ENCODE measurements around the gene ACAA1. TPM values are rescaled to one million over a fixed set of nuclear protein-coding genes. Genes with fewer than 3 reads are reported as not detected.

Gene ACAA1
- total and polyA plus RNA-seq, 9 donors = 11.7 to 35.8 (median 33.5) TPM

DNA sequence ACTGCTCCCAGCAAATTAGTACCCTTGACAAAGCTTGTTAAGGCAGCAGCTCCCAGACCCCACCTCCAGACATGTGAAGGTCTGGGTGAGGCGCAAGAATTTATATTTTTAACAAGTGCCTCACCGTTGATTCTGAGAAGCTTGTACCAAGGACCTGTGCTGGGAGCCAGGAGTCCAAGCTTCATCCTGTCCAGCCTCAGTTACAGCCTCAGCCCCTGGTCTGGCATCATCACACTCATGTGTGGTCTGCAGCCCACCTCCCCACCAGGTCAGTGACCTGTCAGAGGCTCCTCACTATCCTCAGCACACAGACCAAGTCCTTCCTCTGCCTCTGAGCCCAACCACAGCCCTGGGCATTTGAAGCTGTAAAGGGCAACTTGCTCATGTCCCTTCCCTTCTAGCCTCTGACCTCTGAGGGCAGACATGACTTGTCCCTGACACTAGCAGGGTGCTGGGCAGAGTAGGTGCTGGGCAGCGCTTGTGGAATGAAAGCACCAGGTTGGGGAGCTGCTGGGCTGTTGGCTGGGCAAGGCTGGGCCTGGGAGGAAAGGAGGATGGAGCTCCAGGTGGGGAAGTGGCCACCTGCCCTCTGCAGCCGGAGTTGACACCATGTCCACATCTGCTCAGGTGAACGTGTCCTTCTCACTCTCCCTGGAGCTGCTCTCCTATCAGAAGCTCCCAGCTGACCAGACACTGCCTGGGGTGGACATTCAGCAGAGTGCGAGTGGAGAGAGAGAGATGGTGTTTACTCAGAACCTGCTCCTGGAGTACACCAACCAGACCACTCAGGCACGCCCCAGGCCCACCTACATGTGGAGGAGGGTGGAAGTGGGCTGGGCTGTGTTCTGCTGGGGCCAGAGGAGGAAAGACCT lies 16.9 kb downstream of the ACAA1 start:
- Histone ChIP-seq H3K4me3 (ENCODE audit: low read length) (no peak overlapping the region), H3K27ac (ENCODE audit: low read length) (no peak overlapping the region), H3K9me3 (replicated peaks; ENCODE audit: control insufficient read depth, low read depth, low read length) (no peaks in the 10 kb centered on the region), H3K36me3 (ENCODE audit: control insufficient read depth, insufficient read depth, low read length) (peaks cover 41% of the 10 kb centered on the region), H3K27me3 (ENCODE audit: control insufficient read depth, insufficient read depth, low read length) (peaks cover 2% of the 10 kb centered on the region), H3K4me1 (ENCODE audit: control insufficient read depth, insufficient read depth, low read length) (no peaks in the 10 kb centered on the region)
- no peak for DNase-seq
- 89% methylated on average over 1 of the region's 7 CpGs for WGBS (ENCODE audit: insufficient coverage)

DNA sequence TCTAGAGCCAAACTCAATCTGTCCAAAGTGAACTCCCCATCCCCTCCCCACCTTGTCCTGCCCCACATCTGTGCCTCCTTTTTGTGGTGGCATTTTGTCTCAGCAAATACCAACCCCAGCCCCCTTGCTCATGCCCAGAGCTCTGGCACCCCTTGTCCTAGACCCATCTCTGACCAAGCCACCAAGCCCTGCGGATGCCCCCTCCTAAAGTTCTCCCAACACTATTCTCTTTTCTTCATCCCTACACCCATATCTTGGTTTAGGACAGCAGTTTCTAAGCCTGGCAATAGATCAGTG lies 17.7 kb downstream of the ACAA1 start:
- H3K27ac ChIP-seq (ENCODE audit: low read length) = no peak overlapping the region
- H3K27me3 ChIP-seq (ENCODE audit: control insufficient read depth, insufficient read depth, low read length) = peaks cover 2% of the 10 kb centered on the region
- WGBS (ENCODE audit: insufficient coverage) = 100% methylated on average over 1 of the region's 1 CpG
- H3K9me3 ChIP-seq (replicated peaks; ENCODE audit: control insufficient read depth, low read depth, low read length) = no peaks in the 10 kb centered on the region
- H3K36me3 ChIP-seq (ENCODE audit: control insufficient read depth, insufficient read depth, low read length) = peaks cover 38% of the 10 kb centered on the region
- no peak overlapping the region for H3K4me3 ChIP-seq (ENCODE audit: low read length)
- no peak for DNase-seq
- no peaks in the 10 kb centered on the region for H3K4me1 ChIP-seq (ENCODE audit: control insufficient read depth, insufficient read depth, low read length)

DNA sequence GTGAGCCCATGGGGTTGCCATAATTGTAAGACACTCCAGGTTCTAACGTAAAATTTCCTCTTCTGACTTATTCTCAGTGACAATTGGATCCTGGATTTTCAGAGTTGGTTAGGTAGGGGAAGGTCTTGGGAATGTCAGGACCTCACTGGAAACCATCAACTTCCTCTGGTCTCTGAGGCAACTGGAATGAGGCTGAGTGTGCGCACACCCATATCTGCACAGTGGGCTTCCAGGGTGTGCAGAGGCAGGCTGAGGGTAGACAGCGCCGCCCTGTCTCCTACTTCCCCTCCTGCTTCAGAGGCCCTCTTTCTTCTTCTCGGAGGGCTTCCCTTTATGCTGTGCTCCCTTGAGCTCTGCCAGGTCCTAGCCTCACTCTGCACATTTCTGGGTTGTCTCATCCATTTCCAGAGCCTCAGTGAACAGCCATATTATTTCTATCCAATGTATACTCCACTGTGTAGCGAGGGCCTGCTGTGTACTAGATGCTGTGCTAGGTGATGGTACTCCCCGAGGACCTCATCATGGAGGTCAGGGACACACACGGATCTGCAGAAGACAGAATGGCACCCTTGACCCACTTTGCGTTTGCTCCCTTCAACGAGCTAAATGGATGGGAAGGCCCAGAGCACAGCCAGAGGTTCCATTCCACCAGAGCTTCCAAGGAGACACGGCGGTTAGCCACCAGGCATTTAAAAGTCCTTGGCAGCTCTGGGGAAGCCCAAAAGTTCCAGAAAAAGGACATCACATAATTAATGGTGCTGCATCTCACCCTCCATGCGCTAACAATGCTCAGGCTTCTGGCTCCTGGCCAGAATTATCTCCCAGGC lies 18.3 kb downstream of the ACAA1 start:
- H3K27ac ChIP-seq (ENCODE audit: low read length) = no peak overlapping the region
- WGBS (ENCODE audit: insufficient coverage) = 88% methylated on average over 10 of the region's 13 CpGs

DNA sequence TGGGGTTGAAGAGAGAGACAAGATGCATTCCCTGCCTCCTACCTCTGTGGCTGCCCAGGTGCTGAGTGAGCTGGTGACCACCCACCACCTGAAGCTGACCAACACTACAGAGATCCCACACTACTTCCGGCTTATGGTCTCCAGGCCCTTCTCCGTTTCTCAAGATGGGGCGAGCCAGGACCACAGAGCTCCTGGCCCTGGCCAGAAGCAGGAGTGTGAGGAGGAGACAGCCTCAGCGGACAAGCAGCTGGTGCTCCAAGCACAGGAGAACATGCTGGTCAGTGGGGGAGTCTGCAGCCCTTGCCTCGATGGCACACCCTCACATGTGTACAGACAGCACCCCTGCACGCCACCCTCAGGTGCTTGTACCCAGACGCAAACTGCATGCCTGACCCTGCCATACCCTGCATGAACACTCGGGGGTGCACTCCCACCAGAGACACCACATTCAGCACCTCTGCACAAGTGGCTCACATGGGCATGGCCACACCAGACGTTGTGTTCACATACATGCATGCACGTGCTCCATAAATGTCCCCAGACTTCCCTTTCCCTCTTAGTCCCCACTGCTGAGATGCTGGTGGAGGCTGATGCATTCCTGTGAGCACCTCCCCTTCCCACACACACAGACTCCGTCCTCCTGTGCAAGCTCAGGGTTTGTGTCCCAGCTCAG lies 19.0 kb downstream of the ACAA1 start:
- 54% methylated on average over 9 of the region's 11 CpGs for WGBS (ENCODE audit: insufficient coverage)

More for the DNA sequence above, 18.3 kb downstream of the ACAA1 start:
- Histone ChIP-seq H3K9me3 (replicated peaks; ENCODE audit: control insufficient read depth, low read depth, low read length) (no peaks in the 10 kb centered on the region), H3K36me3 (ENCODE audit: control insufficient read depth, insufficient read depth, low read length) (peaks cover 36% of the 10 kb centered on the region), H3K4me3 (ENCODE audit: low read length) (no peak overlapping the region), H3K4me1 (ENCODE audit: control insufficient read depth, insufficient read depth, low read length) (no peaks in the 10 kb centered on the region), H3K27me3 (ENCODE audit: control insufficient read depth, insufficient read depth, low read length) (peaks cover 2% of the 10 kb centered on the region)
- DNase-seq = no peak

DNA sequence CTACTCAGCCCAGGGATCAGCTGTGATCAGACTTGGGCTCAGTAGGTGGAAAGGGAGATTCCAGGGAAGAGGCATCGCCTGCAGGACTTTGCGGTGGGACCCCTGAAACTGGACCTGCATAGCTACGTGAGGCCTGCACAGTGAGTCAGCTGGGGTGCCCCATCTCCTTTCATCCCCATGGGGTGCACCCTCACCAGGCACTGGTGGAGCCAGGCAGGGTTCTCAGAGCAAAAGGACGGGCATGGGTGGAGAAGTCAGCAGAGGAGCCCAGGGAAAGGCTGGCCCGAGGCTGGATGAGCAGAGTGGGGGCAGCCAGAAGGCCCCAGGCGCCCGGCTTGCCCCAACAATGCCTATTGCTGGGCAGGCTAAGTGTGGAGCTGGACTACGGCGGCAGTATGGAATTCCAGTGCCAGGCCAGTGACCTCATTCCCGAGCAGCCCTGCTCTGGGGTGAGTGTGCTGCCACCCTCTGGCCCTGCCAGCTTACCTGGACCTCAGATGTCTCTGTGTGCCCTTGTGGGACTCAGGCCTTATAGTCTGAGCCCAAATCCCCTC lies 19.7 kb downstream of the ACAA1 start:
- H3K27ac ChIP-seq (ENCODE audit: low read length) = no peak overlapping the region
- 80% methylated on average over 7 of the region's 10 CpGs for WGBS (ENCODE audit: insufficient coverage)
- H3K9me3 ChIP-seq (replicated peaks; ENCODE audit: control insufficient read depth, low read depth, low read length) = no peaks in the 10 kb centered on the region
- DNase-seq = no peak
- H3K36me3 ChIP-seq (ENCODE audit: control insufficient read depth, insufficient read depth, low read length) = peaks cover 26% of the 10 kb centered on the region
- peaks cover 2% of the 10 kb centered on the region for H3K27me3 ChIP-seq (ENCODE audit: control insufficient read depth, insufficient read depth, low read length)
- peaks cover 3% of the 10 kb centered on the region for H3K4me1 ChIP-seq (ENCODE audit: control insufficient read depth, insufficient read depth, low read length)
- no peak overlapping the region for H3K4me3 ChIP-seq (ENCODE audit: low read length)

More for the DNA sequence above, 19.0 kb downstream of the ACAA1 start:
- Histone ChIP-seq H3K4me3 (ENCODE audit: low read length) (no peak overlapping the region), H3K9me3 (replicated peaks; ENCODE audit: control insufficient read depth, low read depth, low read length) (no peaks in the 10 kb centered on the region), H3K36me3 (ENCODE audit: control insufficient read depth, insufficient read depth, low read length) (peaks cover 32% of the 10 kb centered on the region), H3K4me1 (ENCODE audit: control insufficient read depth, insufficient read depth, low read length) (no peaks in the 10 kb centered on the region), H3K27ac (ENCODE audit: low read length) (no peak overlapping the region), H3K27me3 (ENCODE audit: control insufficient read depth, insufficient read depth, low read length) (peaks cover 2% of the 10 kb centered on the region)
- peak; percentile 49 for DNase-seq

DNA sequence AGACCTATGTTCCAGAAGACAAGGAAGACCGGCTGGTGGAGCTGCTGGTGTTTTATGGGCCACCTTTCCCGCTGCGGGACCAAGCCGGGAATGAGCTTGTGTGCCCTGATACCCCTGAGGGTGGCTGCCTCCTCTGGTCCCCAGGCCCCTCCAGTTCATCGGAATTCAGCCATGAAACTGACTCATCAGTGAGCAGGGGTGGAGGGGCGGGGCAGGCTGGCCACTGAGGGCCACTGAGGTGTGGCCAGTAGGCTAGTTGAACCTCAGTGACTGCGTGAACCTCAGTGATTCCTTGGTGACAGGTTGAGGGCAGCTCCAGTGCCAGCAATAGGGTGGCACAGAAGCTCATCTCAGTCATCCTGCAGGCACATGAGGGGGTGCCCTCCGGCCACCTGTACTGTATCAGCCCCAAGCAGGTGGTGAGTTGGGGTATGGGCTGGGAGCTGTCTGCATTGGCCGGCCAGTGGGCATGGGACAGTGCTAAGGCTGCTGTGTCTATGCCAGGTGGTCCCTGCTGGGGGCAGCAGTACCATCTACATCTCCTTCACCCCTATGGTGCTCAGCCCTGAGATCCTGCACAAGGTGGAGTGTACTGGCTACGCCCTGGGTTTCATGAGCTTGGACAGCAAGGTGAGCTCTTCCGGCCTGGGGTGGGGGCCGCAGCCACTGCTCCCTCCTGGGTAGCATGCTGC lies 20.3 kb downstream of the ACAA1 start:
- Histone ChIP-seq H3K4me1 (ENCODE audit: control insufficient read depth, insufficient read depth, low read length) (peaks cover 9% of the 10 kb centered on the region), H3K4me3 (ENCODE audit: low read length) (no peak overlapping the region), H3K27me3 (ENCODE audit: control insufficient read depth, insufficient read depth, low read length) (peaks cover 2% of the 10 kb centered on the region), H3K9me3 (replicated peaks; ENCODE audit: control insufficient read depth, low read depth, low read length) (no peaks in the 10 kb centered on the region), H3K27ac (ENCODE audit: low read length) (no peak overlapping the region), H3K36me3 (ENCODE audit: control insufficient read depth, insufficient read depth, low read length) (peaks cover 19% of the 10 kb centered on the region)
- 86% methylated on average over 12 of the region's 12 CpGs for WGBS (ENCODE audit: insufficient coverage)
- DNase-seq = no peak

DNA sequence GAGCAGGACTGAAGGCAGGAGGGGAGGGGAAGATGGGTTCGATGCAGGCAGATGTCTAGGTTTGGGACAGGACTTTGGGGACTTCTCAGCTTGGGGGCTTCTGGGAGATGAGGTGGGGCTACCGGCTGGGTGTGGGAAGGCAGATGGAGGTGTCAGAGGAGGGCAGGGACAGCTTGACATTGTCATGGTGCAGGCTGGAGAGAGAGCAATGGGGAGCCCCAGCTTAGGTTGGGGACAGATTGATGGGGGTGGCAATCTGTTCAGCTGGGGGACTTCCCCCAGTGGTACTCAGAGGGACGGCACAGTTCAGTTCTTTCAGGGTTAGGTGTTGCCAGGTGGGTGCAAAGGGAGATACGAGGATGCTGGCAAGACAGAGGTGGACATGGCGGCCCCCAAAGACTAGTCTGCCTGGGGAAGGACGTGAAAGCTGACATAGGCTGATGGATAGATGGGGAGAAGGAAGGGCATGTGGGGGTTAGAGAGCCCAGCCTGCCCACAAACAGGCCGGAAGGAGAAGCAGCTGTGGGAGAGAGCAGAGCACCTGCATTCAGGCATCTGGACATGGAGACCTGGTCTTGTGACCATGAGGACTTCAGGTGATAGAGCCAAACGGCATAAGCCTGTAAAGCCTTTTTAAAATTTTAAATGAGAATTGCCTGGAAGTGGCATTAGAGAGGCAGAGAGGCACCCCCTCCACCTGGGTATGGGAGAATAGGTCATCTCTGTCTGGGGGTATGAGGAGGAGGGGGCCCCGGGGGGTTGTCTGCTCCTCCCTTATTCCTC lies 21.1 kb downstream of the ACAA1 start:
- Histone ChIP-seq H3K4me3 (ENCODE audit: low read length) (no peak overlapping the region), H3K4me1 (ENCODE audit: control insufficient read depth, insufficient read depth, low read length) (peaks cover 9% of the 10 kb centered on the region), H3K36me3 (ENCODE audit: control insufficient read depth, insufficient read depth, low read length) (peaks cover 13% of the 10 kb centered on the region), H3K27ac (ENCODE audit: low read length) (no peak overlapping the region), H3K9me3 (replicated peaks; ENCODE audit: control insufficient read depth, low read depth, low read length) (no peaks in the 10 kb centered on the region), H3K27me3 (ENCODE audit: control insufficient read depth, insufficient read depth, low read length) (peaks cover 2% of the 10 kb centered on the region)
- WGBS (ENCODE audit: insufficient coverage) = 70% methylated on average over 7 of the region's 9 CpGs
- no peak for DNase-seq

DNA sequence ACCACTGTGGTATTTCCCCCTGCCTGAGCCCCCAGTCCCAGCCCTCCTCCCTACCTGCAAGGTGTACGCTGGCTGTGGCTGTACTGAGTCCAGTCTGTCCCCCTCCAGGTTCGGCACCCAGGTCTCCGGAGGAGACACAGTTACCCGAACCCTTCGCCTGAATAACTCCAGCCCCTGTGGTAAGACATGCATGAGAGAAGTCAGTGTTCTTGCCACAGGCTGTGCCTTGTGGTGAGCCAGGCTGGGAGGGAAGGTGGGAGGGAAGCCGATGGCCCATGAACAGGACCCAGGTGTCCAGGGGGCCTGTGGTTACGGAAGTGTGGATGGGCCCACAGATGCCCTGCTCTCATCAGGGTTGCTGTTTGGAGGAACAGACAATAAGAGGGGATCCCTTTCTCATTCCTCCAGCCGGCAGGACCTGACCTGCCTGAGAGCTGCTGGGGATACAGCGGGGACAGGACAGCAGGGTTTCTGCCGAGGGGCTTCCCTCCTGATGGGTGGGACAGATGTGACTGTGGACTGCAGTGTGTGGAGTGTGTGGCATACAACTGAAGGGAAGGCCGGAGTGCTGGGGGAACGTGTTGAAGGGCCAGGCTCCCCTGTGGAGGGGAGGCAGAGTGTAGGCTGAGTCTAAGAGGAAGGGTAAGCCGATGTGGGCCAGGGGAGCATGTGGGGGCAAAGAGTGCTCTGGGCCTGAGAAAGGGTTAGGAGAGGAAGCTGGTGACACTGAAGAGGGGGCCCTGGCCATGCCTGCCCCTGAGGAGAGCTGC lies 21.9 kb downstream of the ACAA1 start:
- H3K27ac ChIP-seq (ENCODE audit: low read length) = no peak overlapping the region
- DNase-seq = no peak
- H3K36me3 ChIP-seq (ENCODE audit: control insufficient read depth, insufficient read depth, low read length) = peaks cover 6% of the 10 kb centered on the region
- WGBS (ENCODE audit: insufficient coverage) = 70% methylated on average over 11 of the region's 13 CpGs
- H3K9me3 ChIP-seq (replicated peaks; ENCODE audit: control insufficient read depth, low read depth, low read length) = no peaks in the 10 kb centered on the region
- H3K4me3 ChIP-seq (ENCODE audit: low read length) = no peak overlapping the region
- H3K27me3 ChIP-seq (ENCODE audit: control insufficient read depth, insufficient read depth, low read length) = peaks cover 2% of the 10 kb centered on the region
- peaks cover 9% of the 10 kb centered on the region for H3K4me1 ChIP-seq (ENCODE audit: control insufficient read depth, insufficient read depth, low read length)
